GM18951 (cell line): Measurements from ENCODE around the gene DOCK10.
"Not testable (repeated sequence)": the region's sequence is repeated elsewhere in the genome, so short reads cannot be mapped to it uniquely, and the experiment has no call there.

ENCODE experiments used
- POLR2A ChIP-seq: IDR thresholded peaks from 4 replicates; pipeline ENCODE4 v1.6.1; 2011; ENCODE audit warnings: mild to moderate bottlenecking; ENCODE audit not compliant: insufficient read length, insufficient read depth; ENCODE audit errors: extremely low read depth
- in situ Hi-C: fragments of 300-500 bp; cut with MboI; formaldehyde crosslinking; loops from one replicate; pipeline ENCODE4 v1.12.0; 2022; ENCODE audit warnings: low sequenced_read_pairs, mixed read lengths, inconsistent platforms; ENCODE audit not compliant: unreplicated experiment

The DOCK10 gene

DNA sequence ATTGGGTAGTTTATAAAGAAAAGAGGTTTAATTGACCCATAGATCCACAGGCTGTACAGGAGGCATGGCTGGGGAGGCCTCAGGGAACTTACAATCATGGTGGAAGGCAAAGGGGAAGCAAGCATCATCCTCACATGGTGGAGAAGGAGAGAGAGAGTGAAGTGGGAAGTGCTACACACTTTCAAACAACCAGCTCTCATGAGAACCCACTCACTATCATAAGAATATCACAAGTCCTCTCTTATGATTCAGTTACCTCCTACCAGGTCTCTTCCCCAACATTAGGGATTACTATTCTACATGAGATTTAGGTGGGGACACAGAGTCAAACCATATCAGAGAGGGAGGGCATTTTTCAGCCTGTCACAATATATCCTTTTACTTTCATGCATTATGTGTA is 22.7 kb upstream of the DOCK10 start:
- TF ChIP-seq POLR2A: no peak
- in situ Hi-C loops: no loop called here

GRCh38 chr2:225064362-225064761 is 22.1 kb upstream of the DOCK10 start:
- no peak for TF ChIP-seq POLR2A
- in situ Hi-C loops: no loop called here

- in situ Hi-C loops: no loop called here
- no peak for TF ChIP-seq POLR2A
These were observed 14.2 kb upstream of the DOCK10 start for GRCh38 chr2:225056330-225057073.

DNA sequence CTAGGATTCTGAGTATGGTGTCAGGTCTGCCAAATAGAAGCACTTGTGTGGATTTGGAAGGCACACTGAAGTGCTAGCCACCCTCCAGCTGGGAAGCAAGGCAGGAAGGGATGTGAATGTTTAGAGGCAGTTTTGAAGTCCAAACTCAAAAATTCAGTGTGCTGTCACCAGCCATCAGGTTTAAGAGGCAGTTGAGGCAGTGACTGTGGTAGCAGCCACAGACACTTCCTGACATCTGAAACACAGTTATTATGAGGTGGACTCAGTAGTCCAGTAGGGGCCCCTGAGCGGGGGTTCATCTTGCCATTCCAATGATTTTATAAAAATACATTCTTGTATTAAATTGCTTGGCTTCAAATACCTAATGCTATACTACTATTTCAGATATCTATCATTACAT is 13.4 kb upstream of the DOCK10 start:
- no peak for TF ChIP-seq POLR2A
- in situ Hi-C loops: no loop called here

GRCh38 chr2:225052703-225053102 is 10.4 kb upstream of the DOCK10 start:
- TF ChIP-seq POLR2A: no peak
- in situ Hi-C loops: no loop called here

DNA sequence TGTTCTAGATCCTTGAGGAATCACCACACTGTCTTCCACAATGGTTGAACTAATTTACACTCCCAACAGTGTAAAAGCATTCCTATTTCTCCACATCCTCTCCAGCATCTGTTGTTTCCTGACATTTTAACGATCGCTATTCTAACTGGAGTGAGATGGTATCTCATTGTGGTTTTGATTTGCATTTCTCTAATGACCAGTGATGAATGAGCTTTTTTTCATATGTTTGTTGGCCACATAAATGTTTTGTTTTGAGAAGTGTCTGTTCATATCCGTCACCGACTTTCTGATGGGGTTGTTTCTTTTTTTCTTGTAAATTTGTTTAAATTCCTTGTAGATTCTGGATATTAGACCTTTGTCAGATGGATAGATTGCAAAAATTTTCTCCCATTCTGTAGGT is 5.2 kb upstream of the DOCK10 start:
- in situ Hi-C loops: not testable (repeated sequence)

- TF ChIP-seq POLR2A: no peak
- in situ Hi-C loops: no loop called here
These were observed 516 bp upstream of the DOCK10 start for GRCh38 chr2:225042800-225043167.

DNA sequence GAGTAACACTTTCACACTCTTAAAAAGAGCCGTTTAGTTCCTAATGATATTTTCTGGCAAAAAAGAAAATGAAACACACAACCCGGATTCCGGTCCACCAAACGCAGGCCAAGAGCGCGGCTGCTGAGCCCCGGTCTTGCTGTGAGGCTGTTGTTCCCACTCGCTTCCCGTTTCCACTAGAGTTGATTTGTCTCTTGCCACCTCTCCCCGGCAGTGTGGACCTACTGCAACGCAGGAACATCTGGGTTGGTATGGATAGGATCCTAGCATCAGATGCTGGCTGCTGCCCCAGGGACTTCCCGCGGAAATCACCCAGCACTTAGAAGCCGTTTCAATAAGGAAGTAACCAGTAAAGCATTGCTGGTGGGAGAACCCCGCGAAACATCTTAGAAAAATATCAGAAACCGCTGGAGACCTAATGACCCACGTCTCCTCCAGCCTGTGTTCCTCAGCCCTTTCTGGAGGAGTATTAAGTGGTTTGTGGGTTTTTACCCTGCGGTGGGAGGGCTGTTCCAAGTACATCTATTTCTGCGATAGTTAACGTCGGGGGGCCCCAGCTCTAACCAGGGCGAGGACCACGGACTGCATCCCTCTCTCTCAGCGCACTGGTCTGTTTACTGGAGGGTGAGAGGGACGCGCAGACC is 939 bp downstream of the DOCK10 start:
- peak; percentile 64 for TF ChIP-seq POLR2A
- in situ Hi-C loops: no loop called here

GRCh38 chr2:225040856-225041206 is 1.4 kb downstream of the DOCK10 start:
- peak; percentile 49 for TF ChIP-seq POLR2A
- in situ Hi-C loops: no loop called here

DNA sequence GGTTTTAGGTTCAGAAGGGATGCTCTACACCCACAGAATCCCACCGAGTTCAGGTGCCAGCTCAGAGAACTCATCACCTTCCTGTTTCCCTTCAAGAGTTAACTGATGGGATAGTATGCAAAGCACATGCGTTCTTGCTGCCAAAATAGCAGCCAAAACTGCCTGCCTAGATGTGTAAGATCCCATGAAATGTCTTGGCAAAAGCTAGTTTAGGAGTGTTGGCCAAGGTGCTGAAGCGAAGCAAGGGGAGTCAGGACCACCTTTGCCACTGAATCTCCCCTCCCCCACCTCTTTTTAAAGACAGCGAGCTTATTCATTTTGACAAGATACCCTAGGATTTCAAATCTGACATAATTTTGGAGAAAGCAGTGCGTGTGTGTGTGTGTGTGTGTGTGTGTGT is 2.1 kb downstream of the DOCK10 start:
- in situ Hi-C loops: no loop called here
- no peak for TF ChIP-seq POLR2A

DNA sequence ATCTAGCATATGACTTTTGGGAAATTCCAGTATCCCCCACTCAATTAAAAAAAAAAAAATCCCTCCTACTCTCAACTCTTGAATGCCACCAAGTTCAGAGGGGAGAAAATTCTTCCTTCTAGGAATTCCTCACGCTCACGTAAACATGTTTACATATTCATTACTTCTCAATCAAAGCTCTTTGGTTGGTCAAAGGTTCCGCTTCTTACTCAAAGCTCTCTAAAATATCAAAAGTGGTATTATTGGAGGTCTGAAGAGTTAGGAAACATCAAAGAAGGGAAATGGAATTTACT is 4.1 kb downstream of the DOCK10 start:
- no peak for TF ChIP-seq POLR2A
- in situ Hi-C loops: no loop called here

GRCh38 chr2:225037415-225038230 is 4.6 kb downstream of the DOCK10 start:
- no peak for TF ChIP-seq POLR2A
- in situ Hi-C loops: no loop called here

GRCh38 chr2:225036431-225036830 is 5.8 kb downstream of the DOCK10 start:
- no peak for TF ChIP-seq POLR2A
- in situ Hi-C loops: no loop called here

DNA sequence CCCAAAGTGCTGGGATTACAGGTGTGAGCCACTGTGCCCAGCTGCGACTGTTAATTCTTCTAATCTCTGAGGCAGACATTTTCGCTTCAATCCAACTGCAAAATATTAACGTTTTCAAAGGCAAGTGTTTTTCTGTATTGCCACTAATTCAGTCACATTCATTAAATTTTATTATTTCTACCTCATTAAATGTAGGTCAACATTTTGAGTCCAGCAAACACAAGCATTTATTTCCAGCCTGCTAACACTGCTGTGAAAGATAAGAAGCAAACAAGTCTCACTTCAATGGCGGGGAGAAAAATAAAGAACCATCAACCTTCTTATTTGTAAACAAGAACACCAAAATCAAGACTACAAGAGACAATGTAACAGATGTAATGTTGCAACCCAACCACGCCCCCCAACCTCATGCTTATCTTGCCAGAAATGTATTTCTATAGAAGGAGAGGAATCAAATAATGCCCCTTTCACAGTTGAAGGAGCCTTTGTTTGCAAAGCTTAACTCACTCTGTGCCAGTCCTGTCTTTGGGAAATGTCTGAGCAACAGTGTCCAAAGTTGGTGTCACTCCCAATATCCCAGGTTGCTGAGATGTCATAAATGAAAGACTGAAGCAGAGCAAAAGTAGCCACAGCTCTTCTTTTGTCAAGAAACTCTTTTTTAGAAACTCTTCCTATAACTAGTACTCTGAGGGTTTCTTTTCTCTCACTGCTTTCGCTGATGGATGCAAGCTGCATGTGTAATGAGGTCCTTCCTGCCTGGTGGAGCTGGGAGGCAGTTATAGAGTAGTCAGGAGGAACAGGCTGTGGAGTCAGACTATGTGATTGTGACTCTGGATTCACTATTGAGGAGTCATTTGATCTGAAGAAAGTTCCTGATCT is 8.6 kb downstream of the DOCK10 start:
- in situ Hi-C loops: no loop called here
- TF ChIP-seq POLR2A: no peak

- in situ Hi-C loops: no loop called here
- no peak for TF ChIP-seq POLR2A
These were observed 10.0 kb downstream of the DOCK10 start for GRCh38 chr2:225032246-225032645.
